Caco-2 (cell line): ENCODE results near the gene ANXA5. TPM values are rescaled to one million over a fixed set of nuclear protein-coding genes. Genes with fewer than 3 reads are reported as not detected.

Experiments used
- BruUV-seq: library from RNA; stranded (reverse); fragments of 400-500 nt; replicated peaks from 2 replicates; lab custom pipeline; 2021; lab: Mats Ljungman, UMichigan
- CTCF ChIA-PET: fragments of 300-600 bp; sonication (Branson Sonifier 250); formaldehyde crosslinking; loops from one replicate; lab custom pipeline; 2022; ENCODE audit warnings: antibody characterized with exemption; lab: Charles Lee
- POLR2A ChIA-PET: fragments of 300-600 bp; sonication (Branson Sonifier 250); formaldehyde crosslinking; loops from one replicate; lab custom pipeline; 2022; ENCODE audit warnings: antibody characterized with exemption; lab: Charles Lee
- DNase-seq, 2 experiments: peaks; one replicate each; pipeline versions ENCODE4 v3.0.0 to v3.0.0-alpha.2; 2020 to 2022
- H3K27me3 ChIP-seq: replicated peaks from 2 replicates; pipeline ENCODE4 v1.6.0; 2011; ENCODE audit warnings: low read length; ENCODE audit not compliant: control insufficient read depth, insufficient read depth
- H3K36me3 ChIP-seq: 2 replicates; pipeline ENCODE4 v1.5.1; 2011; ENCODE audit warnings: low read length; ENCODE audit not compliant: control insufficient read depth, insufficient read depth
- H3K4me1 ChIP-seq: fragments of 250-450 bp; sonication (Bioruptor Pico); 2 replicates; pipeline ENCODE4 v1.5.1; 2020; ENCODE audit warnings: mild to moderate bottlenecking
- H3K4me3 ChIP-seq: 2 replicates; pipeline ENCODE4 v1.5.1; 2011; ENCODE audit warnings: low read depth, mild to moderate bottlenecking, control low read depth, low read length
- H3K9me3 ChIP-seq: fragments of 250-450 bp; sonication (Bioruptor Pico); 2 replicates; pipeline ENCODE4 v1.5.1; 2020; ENCODE audit warnings: mild to moderate bottlenecking, moderate library complexity
- H3K27ac Mint-ChIP-seq: one replicate; pipeline ENCODE4 v1.8.0; 2022; ENCODE audit warnings: mixed read lengths; ENCODE audit not compliant: unreplicated experiment
- H3K27me3 Mint-ChIP-seq: one replicate; pipeline ENCODE4 v1.8.0; 2022; ENCODE audit warnings: mixed read lengths; ENCODE audit not compliant: insufficient read depth, unreplicated experiment
- H3K36me3 Mint-ChIP-seq: one replicate; pipeline ENCODE4 v1.8.0; 2022; ENCODE audit warnings: mild to moderate bottlenecking, mixed read lengths; ENCODE audit not compliant: insufficient read depth, unreplicated experiment
- H3K4me1 Mint-ChIP-seq: one replicate; pipeline ENCODE4 v1.8.0; 2022; ENCODE audit warnings: low read depth, mixed read lengths; ENCODE audit not compliant: unreplicated experiment
- H3K4me3 Mint-ChIP-seq: one replicate; pipeline ENCODE4 v1.8.0; 2022; ENCODE audit warnings: mild to moderate bottlenecking, moderate library complexity, mixed read lengths; ENCODE audit not compliant: unreplicated experiment
- H3K9me3 Mint-ChIP-seq: one replicate; pipeline ENCODE4 v1.8.0; 2022; ENCODE audit warnings: mixed read lengths; ENCODE audit not compliant: unreplicated experiment
- CTCF ChIP-seq, 2 experiments: fragments of 200-600 bp in 1 of 2; IDR thresholded peaks; 1 replicate in 1 of 2; 2 replicates in 1 of 2; pipeline versions ENCODE4 v1.5.1 to v1.8.0; 2011 to 2022; ENCODE audit warnings: antibody characterized with exemption in 1 of 2, control low read depth in 1 of 2, inconsistent platforms in 1 of 2, low read depth in 1 of 2, low read length in 1 of 2, mild to moderate bottlenecking in 1 of 2, moderate library complexity in 1 of 2; ENCODE audit not compliant: insufficient read depth in 1 of 2, severe bottlenecking in 1 of 2, unreplicated experiment in 1 of 2
- intact Hi-C: fragments of 100-400 bp; cut with micrococcal nuclease; formaldehyde crosslinking; loops from one replicate; pipeline ENCODE4 v1.10.0; 2022; ENCODE audit not compliant: unreplicated experiment
- total RNA-seq: library from RNA; stranded (reverse); gene quantifications from 2 replicates; pipeline ENCODE4 v1.2.3, GENCODE V29; 2022

The ANXA5 gene
- total RNA-seq, 1 experiment from 2014 or later, result 359 TPM

GRCh38 chr4:121642876-121643585 is 53.7 kb downstream of the ANXA5 start:
- CTCF ChIA-PET, result interaction anchor here (0.5 to 1.3 kb wide), 3 partner anchors 14 to 945 kb away, joined by 3 to 8 read pairs (median 4); no protein-coding TSS in a partner anchor
- POLR2A ChIA-PET, result no interaction called here

GRCh38 chr4:121642292-121642691 is 54.5 kb downstream of the ANXA5 start:
- Histone ChIP-seq H3K9me3 (no peaks in the 10 kb centered on the region), H3K27me3 (no peaks in the 10 kb centered on the region), H3K4me1 (peaks cover 30% of the 10 kb centered on the region), H3K4me3 (no peak overlapping the region), H3K36me3 (no peaks in the 10 kb centered on the region)
- ChIA-PET CTCF (interaction anchor here (0.5 to 1.3 kb wide), 2 partner anchors 180 to 945 kb away, joined by 4 to 8 read pairs; no protein-coding TSS in a partner anchor), POLR2A (no interaction called here)
- intact Hi-C loops, result loop anchor here (5.0 kb wide), 1 partner anchor 160 kb away; no protein-coding TSS in a partner anchor
- Mint-ChIP-seq H3K4me3 (peak overlapping the region; percentile 62), H3K36me3 (peaks cover 11% of the 10 kb centered on the region), H3K9me3 (no peaks in the 10 kb centered on the region), H3K4me1 (peaks cover 23% of the 10 kb centered on the region), H3K27ac (peak overlapping the region; percentile 93), H3K27me3 (no peaks in the 10 kb centered on the region)
- no peak for TF ChIP-seq CTCF (IDR thresholded peaks at IDR 0.05; ENCODE audit: insufficient read depth in 1 of 2, low read depth in 1 of 2, low read length in 1 of 2, severe bottlenecking in 1 of 2, unreplicated experiment in 1 of 2)
- no peak for DNase-seq
- BruUV-seq, result TSS peak; percentile 85

More at GRCh38 chr4:121642876-121643585, 53.7 kb downstream of the ANXA5 start:
- Mint-ChIP-seq H3K27me3 (no peaks in the 10 kb centered on the region), H3K9me3 (no peaks in the 10 kb centered on the region), H3K27ac (peak overlapping the region; percentile 93), H3K36me3 (peaks cover 11% of the 10 kb centered on the region), H3K4me1 (peaks cover 23% of the 10 kb centered on the region), H3K4me3 (peak overlapping the region; percentile 62)
- Histone ChIP-seq H3K4me3 (no peak overlapping the region), H3K9me3 (no peaks in the 10 kb centered on the region), H3K4me1 (peaks cover 30% of the 10 kb centered on the region), H3K27me3 (no peaks in the 10 kb centered on the region), H3K36me3 (no peaks in the 10 kb centered on the region)
- DNase-seq, result peak; percentile 76 to 77
- intact Hi-C loops, result loop anchor here (1.0 to 5.0 kb wide), 3 partner anchors 13 to 161 kb away; no protein-coding TSS in a partner anchor
- BruUV-seq, result no TSS peak
- TF ChIP-seq CTCF (IDR thresholded peaks at IDR 0.05; ENCODE audit: insufficient read depth in 1 of 2, low read depth in 1 of 2, low read length in 1 of 2, severe bottlenecking in 1 of 2, unreplicated experiment in 1 of 2), result no peak

GRCh38 chr4:121633653-121634052 is 63.1 kb downstream of the ANXA5 start:
- H3K27me3 Mint-ChIP-seq, result no peaks in the 10 kb centered on the region
- no peaks in the 10 kb centered on the region for H3K4me1 ChIP-seq
- no peak overlapping the region for H3K27ac Mint-ChIP-seq
- no peaks in the 10 kb centered on the region for H3K27me3 ChIP-seq
- DNase-seq, result no peak
- no peak overlapping the region for H3K4me3 Mint-ChIP-seq
- H3K9me3 Mint-ChIP-seq, result no peaks in the 10 kb centered on the region
- TF ChIP-seq CTCF (IDR thresholded peaks at IDR 0.05; ENCODE audit: insufficient read depth in 1 of 2, low read depth in 1 of 2, low read length in 1 of 2, severe bottlenecking in 1 of 2, unreplicated experiment in 1 of 2), result no peak
- CTCF ChIA-PET, result no interaction called here
- intact Hi-C loops, result no loop called here
- no peaks in the 10 kb centered on the region for H3K9me3 ChIP-seq
- POLR2A ChIA-PET, result no interaction called here
- no peaks in the 10 kb centered on the region for H3K36me3 Mint-ChIP-seq
- BruUV-seq, result no TSS peak
- no peaks in the 10 kb centered on the region for H3K36me3 ChIP-seq
- no peaks in the 10 kb centered on the region for H3K4me1 Mint-ChIP-seq
- H3K4me3 ChIP-seq, result no peak overlapping the region
